Stimulated activated CD4-positive, alpha-beta T cell treated with anti-CD3 and anti-CD28 coated beads, Interleukin-1b, Interleukin-23, amount 100 ng/mL, for 1 hour (primary cell): Measurements from ENCODE around the gene SIRT5.
A peak's percentile ranks its signal among the peaks of the same experiment; 100 is the strongest.

Source experiments
- DNase-seq, 2 donors: peaks; one replicate each; pipeline ENCODE4 v3.0.0-alpha.2; 2020; ENCODE audit warnings: low read depth in 2 of 2

Gene SIRT5

GRCh38 chr6:13553646-13554045 is 20.8 kb upstream of the SIRT5 start:
- no peak for DNase-seq

GRCh38 chr6:13554929-13555333 is 19.5 kb upstream of the SIRT5 start:
- no peak for DNase-seq

- no peak for DNase-seq
Measured at GRCh38 chr6:13557841-13558240, 16.6 kb upstream of the SIRT5 start.

GRCh38 chr6:13558718-13559117 is 15.7 kb upstream of the SIRT5 start:
- no peak for DNase-seq

DNA sequence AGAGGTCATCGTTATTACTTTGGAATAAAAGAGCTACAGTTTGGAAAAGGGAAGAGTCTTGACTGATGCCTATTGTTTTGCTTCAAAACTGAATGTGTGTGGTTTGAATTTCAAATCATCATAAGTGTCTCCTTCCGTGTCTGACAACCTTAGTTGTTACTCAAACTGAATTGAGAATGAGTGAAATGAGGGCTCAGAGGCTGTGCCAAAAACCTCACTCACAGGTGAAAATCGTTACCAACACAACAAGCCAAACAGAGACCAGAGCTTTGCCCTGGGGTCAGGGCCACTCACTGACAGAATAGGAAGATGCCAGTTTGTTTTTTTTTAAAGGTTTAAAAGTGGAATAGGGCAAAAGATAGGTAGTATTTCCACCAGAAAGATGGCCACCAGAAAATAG is 15.2 kb upstream of the SIRT5 start:
- DNase-seq = no peak

DNA sequence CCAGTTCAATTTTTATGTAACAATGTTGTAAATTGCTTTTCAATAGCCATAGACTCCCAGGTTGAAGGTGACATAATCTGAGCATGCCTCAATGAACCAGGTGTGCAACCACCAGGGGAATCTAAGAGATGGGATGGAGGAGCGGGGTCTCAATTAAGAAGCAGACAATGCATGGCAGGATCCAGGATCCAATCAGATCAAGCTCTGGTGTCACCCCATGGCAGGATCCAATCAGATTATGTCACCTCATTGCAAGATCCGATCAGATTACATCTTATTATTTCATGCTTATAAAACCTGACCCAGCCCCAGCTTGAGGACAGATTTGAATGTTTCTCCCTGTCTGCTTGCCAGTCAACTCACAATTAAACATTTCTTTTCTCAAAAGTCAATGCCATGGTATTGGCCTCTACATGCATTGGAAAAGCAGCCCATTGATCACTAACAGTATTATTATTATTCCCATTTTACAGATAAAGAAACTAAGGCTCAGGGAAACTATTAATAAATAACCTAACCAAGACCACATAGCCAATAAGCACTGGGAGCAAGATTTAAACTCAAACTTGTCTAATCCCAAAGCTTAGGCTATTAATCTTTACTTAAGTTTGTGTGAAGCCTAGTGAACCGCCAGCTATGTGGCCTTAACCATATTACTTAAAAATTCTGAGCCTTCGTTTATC is 14.3 kb upstream of the SIRT5 start:
- DNase-seq = no peak

DNA sequence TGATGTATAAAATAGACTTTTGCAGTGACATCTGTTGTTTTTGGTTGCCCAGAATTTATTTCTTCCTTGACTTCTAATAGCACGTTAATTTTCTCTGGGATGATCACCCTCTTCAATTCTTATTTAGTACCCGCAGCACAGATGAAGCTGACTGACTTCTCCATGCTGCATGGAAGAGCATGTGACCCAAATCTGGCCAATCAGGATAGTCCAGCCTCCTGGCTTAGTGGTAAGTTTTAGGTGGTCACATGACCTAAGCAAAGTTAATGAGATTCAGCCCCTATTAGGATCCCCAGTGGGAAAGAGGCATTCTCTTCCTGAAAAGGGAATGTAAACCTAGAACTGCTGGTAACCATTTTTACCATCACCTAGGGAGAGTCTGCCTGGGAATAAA is 13.8 kb upstream of the SIRT5 start:
- no peak for DNase-seq

- DNase-seq = no peak
Measured at GRCh38 chr6:13561624-13562267, 12.7 kb upstream of the SIRT5 start.

DNA sequence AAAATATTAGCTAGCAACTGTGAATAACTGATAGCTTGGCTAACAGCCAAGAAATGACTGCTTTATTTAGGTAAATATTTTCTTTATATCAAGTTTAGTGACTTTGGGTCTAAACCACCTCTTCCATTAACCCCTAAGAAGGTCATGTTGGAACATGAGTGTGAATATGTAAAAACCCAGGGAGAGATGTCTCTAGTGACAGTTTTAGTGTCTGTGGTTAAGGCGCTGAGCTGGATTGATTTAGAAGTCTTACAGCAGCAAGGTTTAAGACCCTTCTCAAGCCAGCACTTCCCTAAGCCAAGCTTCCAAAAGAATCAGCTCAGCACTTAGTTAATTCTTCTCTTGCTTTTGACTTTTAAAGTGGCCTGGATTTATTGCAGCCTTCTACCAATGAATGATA is 11.4 kb upstream of the SIRT5 start:
- DNase-seq = no peak

GRCh38 chr6:13565921-13566320 is 8.5 kb upstream of the SIRT5 start:
- DNase-seq = no peak

GRCh38 chr6:13566500-13566899 is 7.9 kb upstream of the SIRT5 start:
- no peak for DNase-seq

DNA sequence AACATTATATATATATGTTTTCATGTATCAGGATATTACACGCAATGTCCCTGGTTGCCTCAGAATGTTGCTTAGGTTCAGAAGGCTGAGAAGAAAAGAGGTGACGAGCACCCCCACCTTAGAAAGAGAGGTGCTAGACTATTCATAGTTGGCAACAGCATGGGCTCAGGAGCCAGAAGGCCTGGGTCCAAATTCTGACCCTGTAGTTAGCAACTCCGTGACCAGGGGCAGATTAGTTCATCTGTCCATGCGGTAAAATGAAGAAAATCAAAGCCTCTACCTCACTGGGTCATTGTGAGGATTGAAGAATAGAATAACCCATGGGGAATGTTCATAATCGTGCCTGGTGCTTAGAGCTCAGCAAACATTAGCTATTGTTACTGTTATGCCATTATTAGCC is 5.4 kb upstream of the SIRT5 start:
- DNase-seq = no peak

- no peak for DNase-seq
Measured at GRCh38 chr6:13572240-13572639, 2.2 kb upstream of the SIRT5 start.

- DNase-seq = no peak
Measured at GRCh38 chr6:13572951-13573654, 1.3 kb upstream of the SIRT5 start.

- no peak for DNase-seq
Measured at GRCh38 chr6:13573669-13574110, 711 bp upstream of the SIRT5 start.

GRCh38 chr6:13574149-13574570 is 241 bp upstream of the SIRT5 start:
- DNase-seq = peak; percentile 84 to 85

DNA sequence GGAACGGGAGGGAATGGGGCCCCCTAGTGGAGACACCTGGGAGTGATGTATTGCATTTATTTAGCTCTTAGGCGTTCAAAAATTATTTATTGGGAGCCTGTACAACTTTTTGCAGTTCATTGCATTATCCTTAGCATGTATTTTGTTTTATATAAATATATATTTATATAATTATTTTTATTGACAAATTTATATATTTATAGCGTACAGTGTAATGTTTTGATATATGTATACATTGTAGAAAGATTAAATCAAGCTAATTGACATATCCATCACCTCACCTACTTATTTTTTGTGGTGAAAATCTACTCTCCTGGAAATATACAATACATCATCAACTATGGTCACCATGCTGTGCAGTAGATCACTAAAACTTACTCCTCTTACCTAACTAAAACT is 975 bp downstream of the SIRT5 start:
- DNase-seq = peak in 1 of 2 donors; percentile 59

DNA sequence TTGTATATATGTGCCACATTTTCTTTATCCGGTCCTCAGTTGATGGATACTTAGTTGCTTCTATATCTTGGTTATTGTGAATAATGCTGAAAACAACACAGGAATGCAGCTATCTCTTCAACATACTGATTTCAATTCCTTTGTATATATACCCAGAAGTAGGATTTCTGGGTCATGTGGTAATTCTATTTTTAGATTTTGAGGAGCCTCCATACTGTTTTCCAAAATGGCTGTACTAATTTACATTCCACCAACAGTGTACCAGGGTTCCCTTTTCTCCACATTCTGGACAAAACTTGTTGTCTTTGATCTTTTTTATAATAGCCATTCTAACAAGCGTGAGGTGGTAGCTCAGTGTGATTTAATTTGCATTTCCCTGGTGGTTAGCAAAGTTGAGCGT is 1.6 kb downstream of the SIRT5 start:
- no peak for DNase-seq

DNA sequence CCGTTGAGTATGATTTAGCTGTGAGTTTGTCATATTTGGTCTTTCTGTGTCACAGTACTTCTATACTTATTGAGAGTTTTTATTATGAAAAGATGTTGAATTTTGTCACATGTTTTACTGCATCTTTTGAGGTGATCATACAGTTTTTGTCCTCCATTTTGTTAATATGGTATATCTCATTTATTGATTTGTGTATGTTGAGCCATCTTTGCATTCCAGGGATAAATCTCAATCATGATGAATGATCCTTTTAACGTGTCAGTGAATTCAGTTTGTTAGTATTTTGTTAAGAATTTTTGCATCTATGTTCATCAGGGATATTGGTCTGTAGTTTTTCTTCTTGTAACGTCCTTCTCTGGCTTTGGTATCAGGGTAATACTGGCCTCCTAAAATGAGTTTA is 3.5 kb downstream of the SIRT5 start:
- no peak for DNase-seq

GRCh38 chr6:13579911-13580310 is 5.5 kb downstream of the SIRT5 start:
- no peak for DNase-seq

- DNase-seq = no peak
Measured at GRCh38 chr6:13581700-13582229, 7.4 kb downstream of the SIRT5 start.

- DNase-seq = no peak
Measured at GRCh38 chr6:13586603-13587542, 12.5 kb downstream of the SIRT5 start.
